CD4-positive, alpha-beta T cell treated with Interleukin-12 subunit alpha and Interleukin-12 subunit beta, for 1 hour (primary cell): ENCODE results near the gene DCST1.

ENCODE experiments used
- DNase-seq: peaks from one replicate; pipeline ENCODE4 v3.0.0-alpha.2; 2020

Gene DCST1

GRCh38 chr1:155035936-155036335 is 2.3 kb downstream of the DCST1 start:
- DNase-seq: no peak

GRCh38 chr1:155037043-155037442 is 3.4 kb downstream of the DCST1 start:
- DNase-seq: no peak

DNA sequence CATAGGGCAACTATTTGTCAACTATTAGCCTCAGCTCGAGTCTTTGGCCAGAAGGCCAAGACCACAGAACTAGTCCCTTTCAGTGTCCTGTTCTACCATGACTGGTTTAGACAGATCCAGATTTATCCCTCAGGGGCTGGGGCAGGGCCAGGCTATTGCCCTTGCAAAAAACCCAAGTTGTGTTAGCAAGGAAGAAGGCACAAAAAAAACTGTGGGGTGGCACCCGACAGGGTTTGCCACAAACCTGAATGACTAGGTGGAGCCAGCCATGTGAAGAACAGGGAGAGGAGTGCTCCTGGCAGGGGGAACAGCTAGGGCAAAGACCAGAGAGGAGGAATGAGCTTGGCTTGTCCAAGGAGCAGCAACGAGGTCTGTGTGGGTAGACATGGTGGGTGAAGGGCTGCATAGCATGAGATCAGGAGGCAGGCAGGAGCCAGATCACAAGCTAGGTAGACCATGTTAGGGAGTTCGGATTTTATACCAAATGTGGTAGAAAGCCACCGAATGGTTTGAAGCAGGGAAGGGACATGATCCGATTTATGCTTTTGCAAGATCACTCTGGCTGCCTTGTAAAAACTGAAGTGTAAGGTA is 4.3 kb downstream of the DCST1 start:
- DNase-seq: no peak

- no peak for DNase-seq
Measured at GRCh38 chr1:155038602-155039307, 5.1 kb downstream of the DCST1 start.

DNA sequence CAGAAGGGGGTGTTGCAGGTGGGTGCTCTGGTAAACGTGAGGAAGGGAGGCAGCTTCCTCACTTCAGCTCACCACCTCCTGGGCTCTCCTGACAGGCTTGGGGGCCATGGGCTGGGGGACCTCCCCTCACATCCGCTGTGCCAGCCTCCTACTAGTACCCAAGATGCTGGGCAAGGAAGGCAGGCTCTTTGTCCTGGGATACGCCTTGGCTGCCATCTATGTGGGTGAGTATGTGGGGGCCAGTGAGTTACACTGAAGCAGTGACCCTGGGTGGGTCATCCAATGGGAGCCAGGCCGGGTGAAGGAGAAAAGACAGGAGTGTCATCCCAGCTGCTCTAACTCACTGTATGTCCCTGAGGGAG is 5.7 kb downstream of the DCST1 start:
- DNase-seq: no peak

GRCh38 chr1:155040358-155041093 is 6.9 kb downstream of the DCST1 start:
- no peak for DNase-seq

GRCh38 chr1:155042789-155043188 is 9.2 kb downstream of the DCST1 start:
- no peak for DNase-seq

- DNase-seq: no peak
Measured at GRCh38 chr1:155043301-155043702, 9.7 kb downstream of the DCST1 start.

- DNase-seq: no peak
Measured at GRCh38 chr1:155043793-155044192, 10.2 kb downstream of the DCST1 start.

DNA sequence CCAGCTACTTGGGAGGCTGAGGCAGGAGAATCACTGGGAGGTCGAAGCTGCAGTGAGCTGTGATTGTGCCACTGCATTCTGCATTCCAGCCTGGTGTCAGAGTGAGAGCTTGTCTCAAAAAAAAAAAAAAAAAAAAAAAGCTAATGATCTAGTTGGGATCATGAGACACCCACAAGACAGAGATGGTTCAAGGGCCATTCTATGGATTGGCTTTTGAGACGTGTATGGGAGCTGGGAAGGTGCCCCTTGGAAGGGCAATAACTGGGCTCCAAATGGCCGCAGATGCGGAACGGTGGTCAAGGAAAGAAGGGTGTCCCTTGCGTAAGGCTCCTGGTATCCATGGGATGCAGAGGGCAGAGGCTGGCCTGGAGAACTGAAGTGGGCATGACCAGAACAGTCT is 10.7 kb downstream of the DCST1 start:
- no peak for DNase-seq

- DNase-seq: peak; percentile 77
Measured at GRCh38 chr1:155044812-155045657, 11.4 kb downstream of the DCST1 start.

GRCh38 chr1:155048449-155049334 is 15.1 kb downstream of the DCST1 start:
- DNase-seq: no peak

DNA sequence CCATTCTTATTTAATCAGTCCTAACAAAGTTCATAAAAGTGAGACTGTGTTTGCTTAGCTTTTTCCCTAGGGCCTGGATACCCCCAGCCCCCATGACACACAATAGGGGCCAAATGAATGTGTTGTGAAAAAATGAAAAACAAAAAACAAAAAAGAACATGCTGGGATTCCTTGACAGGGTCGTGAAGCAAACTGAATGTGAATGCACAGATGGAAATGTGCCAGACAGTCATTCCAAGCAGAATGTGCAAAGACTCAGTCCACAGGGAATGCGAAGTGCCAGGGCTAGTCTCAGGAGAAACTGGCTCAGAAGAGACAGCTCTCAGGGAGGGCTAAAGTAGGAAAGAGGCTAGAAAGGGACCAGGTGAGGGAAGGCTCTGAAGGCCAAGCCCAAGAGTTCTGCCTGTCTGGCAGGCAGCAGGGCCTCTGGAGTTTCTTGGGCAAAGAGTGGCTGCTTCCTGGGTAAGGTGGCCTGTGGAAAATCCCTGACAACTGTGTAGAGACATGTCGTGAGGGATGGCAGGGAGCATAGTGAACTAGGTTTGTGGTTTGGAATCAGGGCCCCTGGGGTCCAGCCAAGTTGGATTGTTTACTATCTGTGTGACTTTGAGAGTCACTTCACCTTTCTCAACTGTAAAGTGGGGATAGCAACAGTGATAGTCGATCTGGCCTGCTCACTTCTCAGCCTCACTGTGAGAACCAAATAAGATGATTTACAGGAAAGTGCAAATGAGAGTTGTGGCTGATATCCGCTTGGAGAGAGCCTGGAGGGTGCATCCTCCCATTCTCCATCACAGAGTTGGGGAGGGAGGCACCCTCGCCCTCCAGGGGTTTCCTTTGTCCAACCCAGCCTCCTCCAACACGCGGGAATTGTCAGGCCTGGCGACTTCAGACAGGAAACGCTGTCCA is 16.3 kb downstream of the DCST1 start:
- no peak for DNase-seq

GRCh38 chr1:155050560-155051341 is 17.1 kb downstream of the DCST1 start, which contains the start of gene ADAM15:
Gene ADAM15, plus strand, starts transcription at chr1:155051316. Its CDS starts 71 bp downstream, at chr1:155051387.
- DNase-seq: peak; percentile 86

GRCh38 chr1:155051342-155051776 is 17.7 kb downstream of the DCST1 start:
- no peak for DNase-seq

DNA sequence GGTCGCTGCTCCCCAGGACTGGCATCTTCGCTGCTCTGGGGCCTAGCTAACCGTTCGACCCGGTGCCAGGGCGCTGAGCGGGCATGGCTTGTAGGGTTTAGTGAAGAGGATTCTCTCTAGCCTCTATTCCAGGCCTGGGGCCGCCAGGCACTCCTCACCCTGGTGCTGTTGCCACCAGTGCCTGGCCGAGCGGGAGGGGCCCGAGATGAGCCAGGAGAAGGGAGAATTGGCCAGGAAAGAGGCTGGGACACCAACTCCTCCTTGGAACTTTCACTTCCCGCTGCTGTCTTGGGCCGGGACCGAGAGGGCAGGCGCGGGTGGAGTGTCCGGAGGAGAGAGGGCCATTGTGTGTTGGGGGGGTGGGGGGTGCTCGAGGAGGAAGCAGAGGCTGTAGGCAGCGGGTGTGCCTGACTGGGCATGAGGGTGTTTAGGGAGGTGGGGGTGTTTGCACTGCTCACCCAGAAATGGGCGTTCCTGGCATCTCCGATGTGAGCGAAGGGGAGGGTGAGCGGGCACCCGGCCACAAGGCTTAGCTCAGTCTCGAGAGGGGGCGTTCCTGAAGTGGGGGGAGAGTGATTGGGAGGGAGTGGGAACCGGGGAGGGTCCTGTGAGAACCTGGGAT is 18.3 kb downstream of the DCST1 start:
- DNase-seq: peak; percentile 56

DNA sequence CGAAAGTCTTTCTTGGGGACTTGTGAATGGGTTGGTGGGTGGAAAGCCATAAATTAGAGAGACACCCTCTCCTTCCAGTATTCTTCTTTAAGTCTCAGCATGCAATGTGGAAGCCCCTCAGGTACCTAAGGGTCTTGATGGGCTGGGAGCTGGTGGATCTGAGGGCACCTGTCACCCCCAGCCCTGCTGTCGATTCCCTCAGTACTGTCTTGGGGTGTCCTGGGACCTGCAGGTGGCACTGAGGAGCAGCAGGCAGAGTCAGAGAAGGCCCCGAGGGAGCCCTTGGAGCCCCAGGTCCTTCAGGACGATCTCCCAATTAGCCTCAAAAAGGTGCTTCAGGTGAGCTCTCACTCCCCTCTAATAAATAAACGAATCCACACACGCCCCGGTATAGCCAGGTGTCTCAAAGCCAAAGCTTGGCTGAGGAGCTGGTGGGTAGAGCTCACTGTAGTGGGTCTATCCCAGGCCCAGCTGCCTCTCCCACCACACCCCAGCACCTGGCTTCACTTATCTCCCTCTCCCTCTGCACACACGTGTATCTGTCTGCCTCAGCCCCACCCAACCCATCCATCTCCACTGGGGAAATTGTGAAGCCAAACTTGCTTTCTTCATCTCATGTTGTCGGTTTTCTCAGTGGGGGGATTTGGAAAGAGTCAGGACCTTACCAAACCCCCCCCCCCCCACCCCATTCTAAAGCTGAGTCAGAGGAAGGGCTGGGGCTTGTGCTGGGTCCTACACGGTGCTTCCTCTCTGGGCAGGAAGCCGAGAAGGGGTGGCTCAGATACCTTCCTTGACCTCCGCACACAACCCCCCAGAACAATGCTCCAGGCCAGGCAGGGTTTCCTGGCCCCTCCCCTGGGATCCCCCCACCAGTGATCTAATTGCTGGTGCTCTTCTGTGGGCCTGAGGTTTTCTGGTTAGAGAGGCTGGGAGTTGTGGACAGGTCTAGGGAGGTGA is 19.1 kb downstream of the DCST1 start:
- DNase-seq: no peak

DNA sequence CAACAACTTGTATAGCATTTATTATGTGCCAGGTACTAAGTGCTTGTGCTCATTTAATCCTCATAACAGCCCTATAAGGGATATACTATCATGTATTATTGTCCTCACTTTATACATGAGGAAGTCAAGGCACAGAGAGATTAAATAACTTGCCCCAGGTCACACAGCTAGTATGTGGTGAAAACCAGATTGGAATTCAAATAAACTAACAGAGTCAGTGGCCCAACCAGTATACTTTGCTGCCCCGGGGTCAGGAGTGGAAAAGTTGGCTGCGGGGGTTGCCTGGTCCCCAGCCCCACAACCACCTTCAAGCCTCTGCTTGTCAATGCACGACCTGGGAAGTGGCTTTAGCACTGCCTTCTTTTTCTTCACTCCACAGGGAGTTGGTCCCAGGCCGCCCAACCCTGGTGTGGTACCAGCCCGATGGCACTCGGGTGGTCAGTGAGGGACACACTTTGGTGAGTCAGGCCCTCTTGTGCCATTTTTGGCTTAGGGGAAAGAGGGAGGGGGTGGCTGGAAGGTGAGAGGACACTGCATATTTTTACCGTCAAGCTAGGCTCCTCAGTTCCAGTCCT is 20.0 kb downstream of the DCST1 start:
- DNase-seq: no peak
